ENCODE data around the gene FBXO17. TPM values are rescaled to one million over a fixed set of nuclear protein-coding genes. Genes with fewer than 3 reads are reported as not detected.

The FBXO17 gene
- total and polyA plus RNA-seq, 2 of the 13 experiments (the other 11 are each of a cell fraction or from before 2014, with no cell fraction given): 22.1 to 58.7 TPM

GRCh38 chr19:38929929-38930775 is 45.4 kb downstream of the FBXO17 start, which contains the start of gene SARS2 (continued):
- TF ChIP-seq, protein P1, sequence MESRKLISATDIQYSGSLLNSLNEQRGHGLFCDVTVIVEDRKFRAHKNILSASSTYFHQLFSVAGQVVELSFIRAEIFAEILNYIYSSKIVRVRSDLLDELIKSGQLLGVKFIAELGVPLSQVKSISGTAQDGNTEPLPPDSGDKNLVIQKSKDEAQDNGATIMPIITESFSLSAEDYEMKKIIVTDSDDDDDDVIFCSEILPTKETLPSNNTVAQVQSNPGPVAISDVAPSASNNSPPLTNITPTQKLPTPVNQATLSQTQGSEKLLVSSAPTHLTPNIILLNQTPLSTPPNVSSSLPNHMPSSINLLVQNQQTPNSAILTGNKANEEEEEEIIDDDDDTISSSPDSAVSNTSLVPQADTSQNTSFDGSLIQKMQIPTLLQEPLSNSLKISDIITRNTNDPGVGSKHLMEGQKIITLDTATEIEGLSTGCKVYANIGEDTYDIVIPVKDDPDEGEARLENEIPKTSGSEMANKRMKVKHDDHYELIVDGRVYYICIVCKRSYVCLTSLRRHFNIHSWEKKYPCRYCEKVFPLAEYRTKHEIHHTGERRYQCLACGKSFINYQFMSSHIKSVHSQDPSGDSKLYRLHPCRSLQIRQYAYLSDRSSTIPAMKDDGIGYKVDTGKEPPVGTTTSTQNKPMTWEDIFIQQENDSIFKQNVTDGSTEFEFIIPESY (CRISPR knock-in tag; IDR thresholded peaks at IDR 0.05): peak; percentile 45; the same call in 1 of the 2 replicates
- TF ChIP-seq ZC3H4 (CRISPR knock-in tag; IDR thresholded peaks at IDR 0.05; ENCODE audit: borderline replicate concordance): no peak
- TF ChIP-seq NR2C2 (CRISPR knock-in tag; IDR thresholded peaks at IDR 0.05; ENCODE audit: borderline replicate concordance): no peak
- peak; percentile 36; the same call in 1 of the 2 replicates for TF ChIP-seq ZMYM4 (CRISPR knock-in tag; IDR thresholded peaks at IDR 0.05)
- TF ChIP-seq ZNF607 (CRISPR knock-in tag; IDR thresholded peaks at IDR 0.05; ENCODE audit: borderline replicate concordance): peak; percentile 63; the same call in 1 of the 2 replicates
- no peak for TF ChIP-seq ZNF329 (CRISPR knock-in tag; IDR thresholded peaks at IDR 0.05; ENCODE audit: low read depth)
- peak; percentile 31; the same call in 1 of the 2 replicates for TF ChIP-seq CEBPB (IDR thresholded peaks at IDR 0.05; ENCODE audit: borderline replicate concordance, low read depth, low read length)
- no peak for TF ChIP-seq SP1 (IDR thresholded peaks at IDR 0.05)
- peak; percentile 86 for TF ChIP-seq SP1 (CRISPR knock-in tag; IDR thresholded peaks at IDR 0.05)
- 0 out of 2 replicates have a peak, but pooled peaks have one; percentile 43 for TF ChIP-seq ZSCAN9 (CRISPR knock-in tag; IDR thresholded peaks at IDR 0.05; ENCODE audit: borderline replicate concordance)
- no peak for TF ChIP-seq NR3C1 (CRISPR knock-in tag; IDR thresholded peaks at IDR 0.05)
- TF ChIP-seq, protein P2, sequence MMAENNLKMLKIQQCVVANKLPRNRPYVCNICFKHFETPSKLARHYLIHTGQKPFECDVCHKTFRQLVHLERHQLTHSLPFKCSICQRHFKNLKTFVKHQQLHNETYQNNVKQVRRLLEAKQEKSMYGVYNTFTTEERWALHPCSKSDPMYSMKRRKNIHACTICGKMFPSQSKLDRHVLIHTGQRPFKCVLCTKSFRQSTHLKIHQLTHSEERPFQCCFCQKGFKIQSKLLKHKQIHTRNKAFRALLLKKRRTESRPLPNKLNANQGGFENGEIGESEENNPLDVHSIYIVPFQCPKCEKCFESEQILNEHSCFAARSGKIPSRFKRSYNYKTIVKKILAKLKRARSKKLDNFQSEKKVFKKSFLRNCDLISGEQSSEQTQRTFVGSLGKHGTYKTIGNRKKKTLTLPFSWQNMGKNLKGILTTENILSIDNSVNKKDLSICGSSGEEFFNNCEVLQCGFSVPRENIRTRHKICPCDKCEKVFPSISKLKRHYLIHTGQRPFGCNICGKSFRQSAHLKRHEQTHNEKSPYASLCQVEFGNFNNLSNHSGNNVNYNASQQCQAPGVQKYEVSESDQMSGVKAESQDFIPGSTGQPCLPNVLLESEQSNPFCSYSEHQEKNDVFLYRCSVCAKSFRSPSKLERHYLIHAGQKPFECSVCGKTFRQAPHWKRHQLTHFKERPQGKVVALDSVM (CRISPR knock-in tag; IDR thresholded peaks at IDR 0.05): no peak
- TF ChIP-seq ZZZ3 (CRISPR knock-in tag; IDR thresholded peaks at IDR 0.05; ENCODE audit: borderline replicate concordance): no peak
- TF ChIP-seq NFE2 (CRISPR knock-in tag; IDR thresholded peaks at IDR 0.05): no peak; the same call in 1 of the 2 replicates
- 0 out of 2 replicates have a peak, but pooled peaks have one; percentile 30 for TF ChIP-seq KLF9 (CRISPR knock-in tag; IDR thresholded peaks at IDR 0.05; ENCODE audit: low read depth)
- TF ChIP-seq ZIK1 (CRISPR knock-in tag; IDR thresholded peaks at IDR 0.05; ENCODE audit: borderline replicate concordance, low read depth): 0 out of 2 replicates have a peak, but pooled peaks have one; percentile 38
- TF ChIP-seq, protein P3, sequence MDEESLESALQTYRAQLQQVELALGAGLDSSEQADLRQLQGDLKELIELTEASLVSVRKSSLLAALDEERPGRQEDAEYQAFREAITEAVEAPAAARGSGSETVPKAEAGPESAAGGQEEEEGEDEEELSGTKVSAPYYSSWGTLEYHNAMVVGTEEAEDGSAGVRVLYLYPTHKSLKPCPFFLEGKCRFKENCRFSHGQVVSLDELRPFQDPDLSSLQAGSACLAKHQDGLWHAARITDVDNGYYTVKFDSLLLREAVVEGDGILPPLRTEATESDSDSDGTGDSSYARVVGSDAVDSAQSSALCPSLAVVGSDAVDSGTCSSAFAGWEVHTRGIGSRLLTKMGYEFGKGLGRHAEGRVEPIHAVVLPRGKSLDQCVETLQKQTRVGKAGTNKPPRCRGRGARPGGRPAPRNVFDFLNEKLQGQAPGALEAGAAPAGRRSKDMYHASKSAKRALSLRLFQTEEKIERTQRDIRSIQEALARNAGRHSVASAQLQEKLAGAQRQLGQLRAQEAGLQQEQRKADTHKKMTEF (CRISPR knock-in tag; IDR thresholded peaks at IDR 0.05): peak; percentile 83
- TF ChIP-seq ZNF552 (CRISPR knock-in tag; IDR thresholded peaks at IDR 0.05; ENCODE audit: borderline replicate concordance): 0 out of 2 replicates have a peak, but pooled peaks have one; percentile 36
- TF ChIP-seq, protein P4, sequence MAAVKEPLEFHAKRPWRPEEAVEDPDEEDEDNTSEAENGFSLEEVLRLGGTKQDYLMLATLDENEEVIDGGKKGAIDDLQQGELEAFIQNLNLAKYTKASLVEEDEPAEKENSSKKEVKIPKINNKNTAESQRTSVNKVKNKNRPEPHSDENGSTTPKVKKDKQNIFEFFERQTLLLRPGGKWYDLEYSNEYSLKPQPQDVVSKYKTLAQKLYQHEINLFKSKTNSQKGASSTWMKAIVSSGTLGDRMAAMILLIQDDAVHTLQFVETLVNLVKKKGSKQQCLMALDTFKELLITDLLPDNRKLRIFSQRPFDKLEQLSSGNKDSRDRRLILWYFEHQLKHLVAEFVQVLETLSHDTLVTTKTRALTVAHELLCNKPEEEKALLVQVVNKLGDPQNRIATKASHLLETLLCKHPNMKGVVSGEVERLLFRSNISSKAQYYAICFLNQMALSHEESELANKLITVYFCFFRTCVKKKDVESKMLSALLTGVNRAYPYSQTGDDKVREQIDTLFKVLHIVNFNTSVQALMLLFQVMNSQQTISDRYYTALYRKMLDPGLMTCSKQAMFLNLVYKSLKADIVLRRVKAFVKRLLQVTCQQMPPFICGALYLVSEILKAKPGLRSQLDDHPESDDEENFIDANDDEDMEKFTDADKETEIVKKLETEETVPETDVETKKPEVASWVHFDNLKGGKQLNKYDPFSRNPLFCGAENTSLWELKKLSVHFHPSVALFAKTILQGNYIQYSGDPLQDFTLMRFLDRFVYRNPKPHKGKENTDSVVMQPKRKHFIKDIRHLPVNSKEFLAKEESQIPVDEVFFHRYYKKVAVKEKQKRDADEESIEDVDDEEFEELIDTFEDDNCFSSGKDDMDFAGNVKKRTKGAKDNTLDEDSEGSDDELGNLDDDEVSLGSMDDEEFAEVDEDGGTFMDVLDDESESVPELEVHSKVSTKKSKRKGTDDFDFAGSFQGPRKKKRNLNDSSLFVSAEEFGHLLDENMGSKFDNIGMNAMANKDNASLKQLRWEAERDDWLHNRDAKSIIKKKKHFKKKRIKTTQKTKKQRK (IDR thresholded peaks at IDR 0.05; ENCODE audit: low read length): no peak
- TF ChIP-seq, protein P5, sequence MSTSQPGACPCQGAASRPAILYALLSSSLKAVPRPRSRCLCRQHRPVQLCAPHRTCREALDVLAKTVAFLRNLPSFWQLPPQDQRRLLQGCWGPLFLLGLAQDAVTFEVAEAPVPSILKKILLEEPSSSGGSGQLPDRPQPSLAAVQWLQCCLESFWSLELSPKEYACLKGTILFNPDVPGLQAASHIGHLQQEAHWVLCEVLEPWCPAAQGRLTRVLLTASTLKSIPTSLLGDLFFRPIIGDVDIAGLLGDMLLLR (CRISPR knock-in tag; IDR thresholded peaks at IDR 0.05): no peak
